Endothelial cell of umbilical vein (primary cell): ENCODE data around the gene MAGEB17. TPM values are rescaled to one million over a fixed set of nuclear protein-coding genes. Genes with fewer than 3 reads are reported as not detected.

Experiments used
- BruUV-seq: library from RNA; stranded (reverse); fragments of 400-500 nt; replicated peaks from 2 replicates; lab custom pipeline; 2021; lab: Mats Ljungman, UMichigan
- CTCF ChIA-PET: fragments of 300-600, 350-600 bp; sonication (Branson Sonifier 250); formaldehyde crosslinking; loops from one replicate; lab custom pipeline; 2021; ENCODE audit warnings: antibody characterized with exemption, inconsistent platforms; lab: Charles Lee
- POLR2A ChIA-PET: fragments of 300-600, 350-600 bp; sonication (Branson Sonifier 250); formaldehyde crosslinking; loops from one replicate; lab custom pipeline; 2021; ENCODE audit warnings: antibody characterized with exemption, inconsistent platforms; lab: Charles Lee
- DNase-seq: peaks from one replicate; pipeline ENCODE4 v3.0.0-alpha.2; 2011; ENCODE audit warnings: low read depth, low spot score
- FAIRE-seq: peaks from 2 replicates; lab custom pipeline; 2011; peaks lifted over from hg19 to GRCh38; lab: Jason Lieb, UNC
- H2AFZ ChIP-seq: 2 replicates; pipeline ENCODE4 v1.6.0; 2012; ENCODE audit warnings: low read depth, low read length, control low read depth, inconsistent platforms
- H3K27ac ChIP-seq: 2 replicates; pipeline ENCODE4 v1.5.1; 2011; ENCODE audit warnings: low read depth, mild to moderate bottlenecking, control low read depth, low read length, moderate library complexity; ENCODE audit not compliant: insufficient read depth
- H3K27me3 ChIP-seq, 2 experiments: 2 replicates each; pipeline versions ENCODE4 v1.6.0 to v1.6.1; 2011; ENCODE audit warnings: low read length in 2 of 2, mixed read lengths in 1 of 2; ENCODE audit not compliant: control insufficient read depth in 2 of 2, insufficient read depth in 2 of 2
- H3K36me3 ChIP-seq, 2 experiments: 2 replicates in 1 of 2; 3 replicates in 1 of 2; pipeline ENCODE4 v1.5.1; 2011; ENCODE audit warnings: low read length in 2 of 2, mild to moderate bottlenecking in 1 of 2, moderate library complexity in 1 of 2; ENCODE audit not compliant: control insufficient read depth in 2 of 2, insufficient read depth in 2 of 2; ENCODE audit errors: extremely low read depth in 1 of 2
- H3K4me1 ChIP-seq: 3 replicates; pipeline ENCODE4 v1.5.1; 2011; ENCODE audit warnings: mild to moderate bottlenecking, low read length; ENCODE audit not compliant: control insufficient read depth, insufficient read depth; ENCODE audit errors: extremely low read depth
- H3K4me2 ChIP-seq: 2 replicates; pipeline ENCODE4 v1.6.1; 2011; ENCODE audit warnings: low read length, control low read depth, mixed read lengths; ENCODE audit not compliant: insufficient read depth
- H3K4me3 ChIP-seq, 3 experiments: fragments of 200-600 bp in 1 of 3; sonication (generic), shearing (Covaris generic) in 1 of 3; replicated peaks in 1 of 3; 2 replicates each; pipeline ENCODE4 v1.5.1; 2011 to 2016; ENCODE audit warnings: control low read depth in 3 of 3, low read length in 3 of 3, mild to moderate bottlenecking in 2 of 3, inconsistent platforms in 1 of 3, low read depth in 1 of 3, moderate library complexity in 1 of 3; ENCODE audit not compliant: insufficient read depth in 1 of 3
- H3K79me2 ChIP-seq: 2 replicates; pipeline ENCODE4 v1.6.0; 2012; ENCODE audit warnings: low read length, inconsistent platforms; ENCODE audit not compliant: control insufficient read depth, insufficient read depth
- H3K9ac ChIP-seq: replicated peaks from 2 replicates; pipeline ENCODE3; 2011; ENCODE audit warnings: low read length, control low read depth; ENCODE audit not compliant: insufficient read depth; ENCODE audit errors: extremely low read depth
- H3K9me1 ChIP-seq: replicated peaks from 3 replicates; pipeline ENCODE4 v1.6.0; 2011; ENCODE audit warnings: mild to moderate bottlenecking, low read length; ENCODE audit not compliant: control insufficient read depth, insufficient read depth; ENCODE audit errors: extremely low read depth
- H3K9me3 ChIP-seq: replicated peaks from 2 replicates; pipeline ENCODE4 v1.5.1; 2012; ENCODE audit warnings: low read length, inconsistent platforms; ENCODE audit not compliant: control insufficient read depth, insufficient read depth
- H4K20me1 ChIP-seq: replicated peaks from 2 replicates; pipeline ENCODE3; 2011; ENCODE audit warnings: mild to moderate bottlenecking, low read length; ENCODE audit not compliant: control insufficient read depth, insufficient read depth; ENCODE audit errors: extremely low read depth
- EZH2 ChIP-seq: IDR thresholded peaks from 2 replicates; pipeline ENCODE4 v1.6.1; 2012; ENCODE audit warnings: borderline replicate concordance, low read depth, mild to moderate bottlenecking, moderate library complexity, low read length, inconsistent platforms; ENCODE audit not compliant: severe bottlenecking
- FOS ChIP-seq: IDR thresholded peaks from 2 replicates; pipeline ENCODE4 v1.6.1; 2011; ENCODE audit warnings: mild to moderate bottlenecking, low read length, moderate library complexity, borderline replicate concordance; ENCODE audit not compliant: insufficient read depth
- GATA2 ChIP-seq: IDR thresholded peaks from 2 replicates; pipeline ENCODE4 v1.7.0; 2011; ENCODE audit warnings: low read depth, mild to moderate bottlenecking, moderate library complexity, mixed read lengths, low read length; ENCODE audit not compliant: insufficient read length, insufficient read depth
- JUN ChIP-seq: IDR thresholded peaks from 2 replicates; pipeline ENCODE4 v1.6.1; 2011; ENCODE audit warnings: borderline replicate concordance, low read depth; ENCODE audit not compliant: insufficient read length, insufficient read depth
- MYC ChIP-seq: IDR thresholded peaks from one replicate; pipeline ENCODE4 v1.6.1; 2011; ENCODE audit warnings: mild to moderate bottlenecking, low read depth, low read length
- POLR2A ChIP-seq: IDR thresholded peaks from 2 replicates; pipeline ENCODE4 v1.6.1; 2012; ENCODE audit warnings: low read depth, mild to moderate bottlenecking, control low read depth, low read length
- POLR2AphosphoS5 ChIP-seq: IDR thresholded peaks from 2 replicates; pipeline ENCODE4 v1.6.1; 2012; ENCODE audit warnings: low read depth, mild to moderate bottlenecking, control low read depth, low read length, moderate library complexity; ENCODE audit not compliant: insufficient read depth
- dilution Hi-C: fragments of 300-500 bp; cut with MboI; formaldehyde crosslinking; loops from one replicate; pipeline ENCODE4 v1.15.0; 2019; ENCODE audit warnings: low sequenced_read_pairs; ENCODE audit not compliant: extremely low pct_ligation_motif_present
- intact Hi-C: fragments of 100-400 bp; cut with micrococcal nuclease; formaldehyde crosslinking; loops from one replicate; pipeline ENCODE4 v1.10.0; 2022
- polyA plus RNA-seq, 4 experiments: library from polyadenylated mRNA; depleted of rRNA in 3 of 4; stranded (reverse) in 3 of 4; unstranded in 1 of 4; fragments of >200 nt; gene quantifications; 2 replicates each; pipeline versions ENCODE4 v1.2.1 to v1.2.3, GENCODE V29; 2011 to 2012; ENCODE audit warnings: missing spikeins in 1 of 4
- total RNA-seq: library from RNA; stranded (reverse); gene quantifications from 2 replicates; pipeline ENCODE4 v1.2.3, GENCODE V29; 2021
- TF ChIP-seq, protein P1 (sequence below): IDR thresholded peaks from 2 replicates; pipeline ENCODE4 v1.6.1; 2011; ENCODE audit not compliant: insufficient read depth, insufficient read length

The MAGEB17 gene
- total and polyA plus RNA-seq, 2 donors (not counting 3 experiments of a cell fraction or from before 2014, with no cell fraction given): not detected

DNA sequence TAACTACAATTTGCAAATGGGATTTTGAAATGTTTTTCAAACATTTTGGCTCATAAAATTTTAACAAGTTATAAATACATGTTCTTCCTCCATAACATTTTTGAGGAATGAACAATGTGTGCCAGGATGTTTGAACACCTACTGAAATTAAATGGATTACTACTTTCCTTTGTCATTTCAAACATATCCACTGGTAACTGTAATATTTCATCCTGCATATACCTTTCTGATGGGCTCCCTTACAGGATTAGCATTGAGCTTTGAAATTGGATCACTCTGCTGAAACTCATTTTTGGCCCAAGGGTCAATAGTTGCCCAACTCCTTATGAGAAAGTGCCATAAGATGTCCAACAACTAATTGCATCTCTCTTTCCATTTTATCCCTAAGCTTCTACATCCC lies 26.3 kb upstream of the MAGEB17 start:
- no peak overlapping the region for H3K4me3 ChIP-seq
- H3K9me1 ChIP-seq: no peaks in the 10 kb centered on the region
- H3K27ac ChIP-seq: no peak overlapping the region
- dilution Hi-C loops (no loop called here), intact Hi-C loops (loop anchor here (5.0 kb wide), 1 partner anchor 36 kb away; no protein-coding TSS in a partner anchor)
- DNase-seq: no peak
- ChIA-PET POLR2A (no interaction called here), CTCF (no interaction called here)
- no peaks in the 10 kb centered on the region for H3K36me3 ChIP-seq
- H3K4me2 ChIP-seq: no peak overlapping the region
- H3K9ac ChIP-seq: no peak overlapping the region
- H3K9me3 ChIP-seq: no peaks in the 10 kb centered on the region
- H3K4me1 ChIP-seq: no peaks in the 10 kb centered on the region
- no peak overlapping the region for H2AFZ ChIP-seq
- H3K27me3 ChIP-seq: no peaks in the 10 kb centered on the region
- no TSS peak for BruUV-seq
- no peaks in the 10 kb centered on the region for H3K79me2 ChIP-seq
- no peaks in the 10 kb centered on the region for H4K20me1 ChIP-seq
- peak; percentile 8 for FAIRE-seq
- TF ChIP-seq POLR2AphosphoS5: no peak
- no peak for TF ChIP-seq EZH2
- TF ChIP-seq GATA2: no peak
- no peak for TF ChIP-seq POLR2A
- TF ChIP-seq JUN: no peak
- TF ChIP-seq MYC: no peak
- TF ChIP-seq, protein P1, sequence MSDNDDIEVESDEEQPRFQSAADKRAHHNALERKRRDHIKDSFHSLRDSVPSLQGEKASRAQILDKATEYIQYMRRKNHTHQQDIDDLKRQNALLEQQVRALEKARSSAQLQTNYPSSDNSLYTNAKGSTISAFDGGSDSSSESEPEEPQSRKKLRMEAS: no peak
- TF ChIP-seq FOS: no peak
